Measurements from ENCODE around the gene MYL12A. TPM values are rescaled to one million over a fixed set of nuclear protein-coding genes. Genes with fewer than 3 reads are reported as not detected.
A peak's percentile ranks its signal among the peaks of the same experiment; 100 is the strongest.
"Not testable (repeated sequence)": the region's sequence is repeated elsewhere in the genome, so short reads cannot be mapped to it uniquely, and the experiment has no call there.

Gene MYL12A
- total RNA-seq, 2 experiments from 2014 or later, result 405 to 423 TPM

DNA sequence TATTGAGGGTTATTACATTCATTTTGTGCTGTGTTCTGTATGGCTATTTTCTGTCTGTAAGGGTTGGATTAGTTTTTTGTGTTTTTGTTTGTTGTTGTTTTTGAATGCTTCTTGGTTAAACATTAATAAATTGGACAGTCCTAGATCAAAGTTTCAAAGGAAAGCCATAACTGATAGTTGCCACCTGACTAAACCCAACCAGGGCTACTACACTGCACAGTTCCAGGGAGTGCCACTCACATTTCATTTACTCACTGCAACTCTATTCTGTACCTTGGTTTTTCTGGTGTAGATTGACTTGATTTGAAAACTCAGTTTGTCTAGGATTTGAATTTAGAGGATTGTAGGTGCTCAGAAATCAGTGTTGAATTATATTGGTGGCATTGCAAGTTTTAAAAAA is 20.7 kb downstream of the MYL12A start:
- Mint-ChIP-seq H3K9me3 (no peaks in the 10 kb centered on the region), H3K4me1 (ENCODE audit: low read depth) (peaks cover 89% of the 10 kb centered on the region), H3K27ac (peak overlapping the region; percentile 64), H3K27me3 (no peaks in the 10 kb centered on the region), H3K36me3 (ENCODE audit: low read depth) (peaks cover 28% of the 10 kb centered on the region), H3K4me3 (no peak overlapping the region)
- ATAC-seq, result no peak
- TF ChIP-seq, protein P1, sequence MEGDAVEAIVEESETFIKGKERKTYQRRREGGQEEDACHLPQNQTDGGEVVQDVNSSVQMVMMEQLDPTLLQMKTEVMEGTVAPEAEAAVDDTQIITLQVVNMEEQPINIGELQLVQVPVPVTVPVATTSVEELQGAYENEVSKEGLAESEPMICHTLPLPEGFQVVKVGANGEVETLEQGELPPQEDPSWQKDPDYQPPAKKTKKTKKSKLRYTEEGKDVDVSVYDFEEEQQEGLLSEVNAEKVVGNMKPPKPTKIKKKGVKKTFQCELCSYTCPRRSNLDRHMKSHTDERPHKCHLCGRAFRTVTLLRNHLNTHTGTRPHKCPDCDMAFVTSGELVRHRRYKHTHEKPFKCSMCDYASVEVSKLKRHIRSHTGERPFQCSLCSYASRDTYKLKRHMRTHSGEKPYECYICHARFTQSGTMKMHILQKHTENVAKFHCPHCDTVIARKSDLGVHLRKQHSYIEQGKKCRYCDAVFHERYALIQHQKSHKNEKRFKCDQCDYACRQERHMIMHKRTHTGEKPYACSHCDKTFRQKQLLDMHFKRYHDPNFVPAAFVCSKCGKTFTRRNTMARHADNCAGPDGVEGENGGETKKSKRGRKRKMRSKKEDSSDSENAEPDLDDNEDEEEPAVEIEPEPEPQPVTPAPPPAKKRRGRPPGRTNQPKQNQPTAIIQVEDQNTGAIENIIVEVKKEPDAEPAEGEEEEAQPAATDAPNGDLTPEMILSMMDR (IDR thresholded peaks at IDR 0.05), result no peak
- ChIA-PET POLR2A (no interaction called here), CTCF (no interaction called here)
- intact Hi-C loops (cut with micrococcal nuclease), result no loop called here
- no peak for DNase-seq

DNA sequence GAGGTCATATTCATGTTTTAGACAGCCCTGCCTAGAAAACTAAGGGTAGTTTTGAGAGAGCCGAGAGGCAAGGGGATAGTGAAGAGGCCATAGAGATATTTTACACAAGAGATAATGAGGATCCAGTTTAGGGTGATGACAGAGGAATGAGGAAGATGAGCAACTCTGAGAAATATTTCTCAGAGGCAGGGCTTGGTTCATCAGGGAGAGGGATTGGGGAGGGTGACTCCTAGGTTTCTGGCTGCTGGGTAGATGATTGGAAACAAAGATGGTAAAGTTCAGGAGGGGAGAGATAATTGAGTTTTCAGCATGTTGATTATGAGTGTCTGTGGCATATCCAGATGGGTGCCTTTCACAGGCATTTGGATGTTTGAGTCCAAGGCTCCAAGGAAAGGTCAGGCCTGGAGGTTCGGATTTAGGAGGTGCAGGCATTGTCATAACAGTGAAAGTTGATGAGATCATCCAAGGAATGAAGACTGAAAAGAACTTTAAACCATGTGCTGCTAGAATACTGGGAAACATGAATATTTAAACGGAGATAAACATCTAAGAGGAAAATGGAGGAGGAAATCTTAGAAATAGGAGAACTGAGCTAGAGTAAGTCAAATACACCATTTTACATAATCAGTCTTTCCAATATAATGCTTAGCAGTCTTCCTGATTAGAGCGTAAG is 21.8 kb downstream of the MYL12A start:
- ChIA-PET CTCF (no interaction called here), POLR2A (interaction anchor here (0.6 kb wide), 1 partner anchor 352 kb away, joined by 3 read pairs; no protein-coding TSS in a partner anchor)
- H3K36me3 Mint-ChIP-seq (ENCODE audit: low read depth), result peaks cover 26% of the 10 kb centered on the region
- peak overlapping the region; percentile 6 for H3K4me3 Mint-ChIP-seq
- intact Hi-C loops (cut with micrococcal nuclease), result no loop called here
- DNase-seq, result no peak
- TF ChIP-seq, protein P1 (IDR thresholded peaks at IDR 0.05), result no peak
- H3K27ac Mint-ChIP-seq, result peak overlapping the region; percentile 77
- peaks cover 82% of the 10 kb centered on the region for H3K4me1 Mint-ChIP-seq (ENCODE audit: low read depth)
- H3K27me3 Mint-ChIP-seq, result no peaks in the 10 kb centered on the region
- no peak for ATAC-seq
- no peaks in the 10 kb centered on the region for H3K9me3 Mint-ChIP-seq

DNA sequence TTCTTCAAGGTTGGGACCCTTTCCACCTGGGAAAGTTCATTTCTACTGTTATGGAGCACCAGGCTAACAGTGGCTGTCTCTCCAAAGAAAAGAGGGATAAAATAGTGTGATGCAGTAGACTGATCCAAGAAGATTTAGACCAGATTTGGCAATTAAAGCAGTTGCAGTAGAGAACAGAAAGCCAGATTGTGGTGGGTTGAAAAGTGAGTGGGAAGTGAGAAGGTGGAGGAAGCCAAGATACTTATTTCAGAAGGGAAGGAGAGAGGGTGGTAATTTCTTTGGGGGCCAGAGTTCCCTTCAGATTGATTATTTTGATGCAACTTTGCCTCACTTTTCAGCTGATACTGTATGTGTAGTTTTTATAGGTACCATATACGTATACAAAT is 22.3 kb downstream of the MYL12A start:
- Mint-ChIP-seq H3K4me3 (no peak overlapping the region), H3K9me3 (no peaks in the 10 kb centered on the region), H3K4me1 (ENCODE audit: low read depth) (peaks cover 77% of the 10 kb centered on the region), H3K27ac (peak overlapping the region; percentile 77), H3K27me3 (no peaks in the 10 kb centered on the region), H3K36me3 (ENCODE audit: low read depth) (peaks cover 27% of the 10 kb centered on the region)
- no peak for ATAC-seq
- DNase-seq, result no peak
- intact Hi-C loops (cut with micrococcal nuclease), result no loop called here
- POLR2A ChIA-PET, result interaction anchor here (0.6 kb wide), 1 partner anchor 352 kb away, joined by 3 read pairs; no protein-coding TSS in a partner anchor
- TF ChIP-seq, protein P1 (IDR thresholded peaks at IDR 0.05), result no peak
- CTCF ChIA-PET, result no interaction called here

DNA sequence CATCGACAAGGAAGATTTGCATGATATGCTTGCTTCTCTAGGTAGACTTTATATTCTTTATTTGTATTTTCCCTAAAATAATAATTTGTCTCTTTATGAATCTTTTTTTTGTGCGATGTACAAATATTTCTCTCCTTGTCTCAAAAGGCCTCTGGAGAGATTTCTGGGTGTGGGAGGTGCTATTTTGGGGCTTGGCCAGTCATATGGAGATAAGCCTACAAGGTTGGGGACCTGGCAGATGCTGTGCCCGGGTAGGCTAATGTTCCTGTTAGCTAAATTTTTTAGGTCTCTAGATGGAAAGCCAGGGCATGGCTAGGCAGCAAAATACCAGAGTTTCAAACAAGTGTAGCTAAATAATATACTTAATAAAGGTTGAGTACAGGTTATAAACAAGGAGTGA is 25.4 kb downstream of the MYL12A start:
- no peak overlapping the region for H3K4me3 Mint-ChIP-seq
- H3K36me3 Mint-ChIP-seq (ENCODE audit: low read depth), result peaks cover 44% of the 10 kb centered on the region
- no peaks in the 10 kb centered on the region for H3K9me3 Mint-ChIP-seq
- intact Hi-C loops (cut with micrococcal nuclease), result no loop called here
- POLR2A ChIA-PET, result no interaction called here
- H3K27ac Mint-ChIP-seq, result peak overlapping the region; percentile 63
- DNase-seq (no peak), ATAC-seq (no peak)
- H3K4me1 Mint-ChIP-seq (ENCODE audit: low read depth), result peaks cover 59% of the 10 kb centered on the region
- CTCF ChIA-PET, result interaction anchor here (0.6 to 3.2 kb wide), 2 partner anchors 182 to 393 kb away, joined by 3 to 17 read pairs; no protein-coding TSS in a partner anchor
- no peaks in the 10 kb centered on the region for H3K27me3 Mint-ChIP-seq
- TF ChIP-seq, protein P1 (IDR thresholded peaks at IDR 0.05), result no peak

DNA sequence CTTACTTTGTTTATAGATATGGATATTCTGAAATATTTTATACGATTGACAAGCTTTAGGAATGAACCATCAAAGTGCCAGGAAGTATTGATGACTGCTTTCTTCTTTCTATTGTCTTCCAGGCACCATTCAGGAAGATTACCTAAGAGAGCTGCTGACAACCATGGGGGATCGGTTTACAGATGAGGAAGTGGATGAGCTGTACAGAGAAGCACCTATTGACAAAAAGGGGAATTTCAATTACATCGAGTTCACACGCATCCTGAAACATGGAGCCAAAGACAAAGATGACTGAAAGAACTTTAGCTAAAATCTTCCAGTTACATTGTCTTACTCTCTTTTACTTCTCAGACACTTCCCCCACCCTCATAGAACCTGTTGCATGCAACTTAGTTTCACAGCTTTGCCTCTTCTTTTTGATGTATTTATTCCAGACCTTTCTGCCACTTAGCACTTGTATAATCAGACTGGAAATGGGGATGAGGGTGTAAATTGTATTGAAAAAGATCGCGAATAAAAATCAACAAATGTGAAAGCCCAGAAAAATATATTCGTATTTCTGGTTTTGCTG is 30.1 kb downstream of the MYL12A start:
- H3K36me3 Mint-ChIP-seq (ENCODE audit: low read depth), result peaks cover 31% of the 10 kb centered on the region
- H3K27me3 Mint-ChIP-seq; DNase-seq; H3K4me3 Mint-ChIP-seq; POLR2A ChIA-PET; ATAC-seq; intact Hi-C loops (cut with micrococcal nuclease); H3K9me3 Mint-ChIP-seq: not testable (repeated sequence)
- CTCF ChIA-PET, result interaction anchor here (1.3 to 11.1 kb wide), 4 partner anchors 20 to 389 kb away, joined by 3 to 203 read pairs (median 8); no protein-coding TSS in a partner anchor
- peak overlapping the region; percentile 70 for H3K27ac Mint-ChIP-seq
- peaks cover 19% of the 10 kb centered on the region for H3K4me1 Mint-ChIP-seq (ENCODE audit: low read depth)
